Hepatocyte (in vitro differentiated cells): ENCODE data around the gene RALGAPA2.

Experiments
- EZH2phosphoT487 ChIP-seq: fragments of 200-600 bp; sonication (generic); IDR thresholded peaks from one replicate; pipeline ENCODE4 v1.6.1; 2018; ENCODE audit warnings: antibody characterized with exemption, mild to moderate bottlenecking, low read depth, moderate library complexity; ENCODE audit not compliant: unreplicated experiment, severe bottlenecking
- TF ChIP-seq, protein P1 (sequence below): fragments of 200-600 bp; sonication (generic); IDR thresholded peaks from 2 replicates; pipeline ENCODE4 v1.5.1; 2016; ENCODE audit warnings: antibody characterized with exemption, mild to moderate bottlenecking; ENCODE audit not compliant: poor library complexity

DNA sequence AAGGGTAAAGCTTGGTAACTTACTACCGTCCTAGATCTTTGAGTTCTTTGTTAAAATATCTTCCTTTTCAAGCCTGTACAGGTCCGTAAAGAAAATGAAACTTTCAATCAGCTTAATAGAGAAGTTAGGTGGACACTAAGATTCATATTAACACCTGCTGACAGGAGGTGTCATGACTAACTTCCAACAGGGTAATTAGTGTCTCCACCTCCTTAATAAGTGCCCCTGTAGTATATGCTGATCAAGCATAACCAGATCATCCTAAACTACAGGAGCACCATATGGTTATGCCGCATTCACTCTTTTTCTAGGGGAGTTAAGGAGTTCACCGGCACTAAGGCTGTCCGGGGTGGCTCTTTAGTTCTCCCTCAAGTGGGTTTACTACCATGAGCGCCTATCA, 23.9 kb upstream of the RALGAPA2 start:
- TF ChIP-seq, protein P1, sequence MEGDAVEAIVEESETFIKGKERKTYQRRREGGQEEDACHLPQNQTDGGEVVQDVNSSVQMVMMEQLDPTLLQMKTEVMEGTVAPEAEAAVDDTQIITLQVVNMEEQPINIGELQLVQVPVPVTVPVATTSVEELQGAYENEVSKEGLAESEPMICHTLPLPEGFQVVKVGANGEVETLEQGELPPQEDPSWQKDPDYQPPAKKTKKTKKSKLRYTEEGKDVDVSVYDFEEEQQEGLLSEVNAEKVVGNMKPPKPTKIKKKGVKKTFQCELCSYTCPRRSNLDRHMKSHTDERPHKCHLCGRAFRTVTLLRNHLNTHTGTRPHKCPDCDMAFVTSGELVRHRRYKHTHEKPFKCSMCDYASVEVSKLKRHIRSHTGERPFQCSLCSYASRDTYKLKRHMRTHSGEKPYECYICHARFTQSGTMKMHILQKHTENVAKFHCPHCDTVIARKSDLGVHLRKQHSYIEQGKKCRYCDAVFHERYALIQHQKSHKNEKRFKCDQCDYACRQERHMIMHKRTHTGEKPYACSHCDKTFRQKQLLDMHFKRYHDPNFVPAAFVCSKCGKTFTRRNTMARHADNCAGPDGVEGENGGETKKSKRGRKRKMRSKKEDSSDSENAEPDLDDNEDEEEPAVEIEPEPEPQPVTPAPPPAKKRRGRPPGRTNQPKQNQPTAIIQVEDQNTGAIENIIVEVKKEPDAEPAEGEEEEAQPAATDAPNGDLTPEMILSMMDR: no peak
- no peak for TF ChIP-seq EZH2phosphoT487
